HepG2 (cell line): ENCODE data around the gene UCN2. TPM values are rescaled to one million over a fixed set of nuclear protein-coding genes. Genes with fewer than 3 reads are reported as not detected.

Source experiments
- GATA4 ChIP-seq: sonication (generic); IDR thresholded peaks from 2 replicates; pipeline ENCODE4 v1.6.1; 2016; ENCODE audit warnings: antibody characterized with exemption, low read depth, borderline replicate concordance
- HINFP ChIP-seq: sonication (generic); formaldehyde crosslinking; IDR thresholded peaks from 2 replicates; pipeline ENCODE4 v1.4.0; 2020; ENCODE audit warnings: low read depth, mild to moderate bottlenecking, missing genetic modification reagents
- IRF9 ChIP-seq: sonication (generic); formaldehyde crosslinking; IDR thresholded peaks from 2 replicates; pipeline ENCODE4 v1.8.0; 2022; ENCODE audit warnings: missing genetic modification reagents, mild to moderate bottlenecking, borderline replicate concordance
- MAFK ChIP-seq, 2 experiments: IDR thresholded peaks in 1 of 2; conservative IDR thresholded peaks in 1 of 2; 2 replicates each; pipeline ENCODE4 v1.6.1; 2011; ENCODE audit warnings: improper control_type of control experiment in 2 of 2, low read length in 2 of 2
- NFE2L1 ChIP-seq: sonication (generic); formaldehyde crosslinking; IDR thresholded peaks from 2 replicates; pipeline ENCODE4 v1.4.0; 2020; ENCODE audit warnings: missing genetic modification reagents, mild to moderate bottlenecking, borderline replicate concordance
- SALL2 ChIP-seq: sonication (generic); formaldehyde crosslinking; IDR thresholded peaks from 2 replicates; pipeline ENCODE4 v1.8.1; 2023; ENCODE audit warnings: mild to moderate bottlenecking, missing genetic modification reagents, inconsistent platforms
- SMAD9 ChIP-seq: sonication (generic); formaldehyde crosslinking; IDR thresholded peaks from 2 replicates; pipeline ENCODE4 v1.5.1; 2020; ENCODE audit warnings: mild to moderate bottlenecking, missing genetic modification reagents
- ZBTB4 ChIP-seq: sonication (generic); formaldehyde crosslinking; IDR thresholded peaks from 2 replicates; pipeline ENCODE4 v1.4.0; 2020; ENCODE audit warnings: missing genetic modification reagents, mild to moderate bottlenecking, borderline replicate concordance
- ZFP36 ChIP-seq: fragments of 150-350 bp; IDR thresholded peaks from 2 replicates; pipeline ENCODE4 v1.6.1; 2018; ENCODE audit warnings: borderline replicate concordance, low read length, low read depth; ENCODE audit not compliant: partially characterized antibody
- ZNF142 ChIP-seq: sonication (generic); formaldehyde crosslinking; IDR thresholded peaks from 2 replicates; pipeline ENCODE4 v1.4.0; 2020; ENCODE audit warnings: missing genetic modification reagents
- ZNF430 ChIP-seq: sonication (generic); formaldehyde crosslinking; IDR thresholded peaks from 2 replicates; pipeline ENCODE4 v1.9.0; 2021; ENCODE audit warnings: mild to moderate bottlenecking, missing genetic modification reagents
- ZSCAN12 ChIP-seq: sonication (generic); formaldehyde crosslinking; IDR thresholded peaks from 2 replicates; pipeline ENCODE4 v1.9.0; 2021; ENCODE audit warnings: mild to moderate bottlenecking, missing genetic modification reagents
- polyA plus RNA-seq, 8 experiments: library from polyadenylated mRNA; depleted of rRNA in 3 of 8; stranded (reverse) in 7 of 8; unstranded in 1 of 8; fragments of >200 nt; fragmentation: Illumina TruSeq in 4 of 8; extraction: Trizol in 4 of 8; gene quantifications; 2 replicates each; pipeline versions ENCODE4 v1.2.1 to v1.2.3, GENCODE V29; 2011 to 2016; ENCODE audit warnings: low read depth in 4 of 8, missing spikeins in 1 of 8, mixed read lengths in 1 of 8; ENCODE audit not compliant: insufficient read depth in 1 of 8
- total RNA-seq, 5 experiments: library from RNA; depleted of rRNA; stranded (reverse); fragments of >200 nt; fragmentation: Illumina TruSeq; extraction: Trizol; gene quantifications; 2 replicates each; pipeline ENCODE4 v1.2.3, GENCODE V29; 2016; ENCODE audit warnings: low read depth in 1 of 5

The UCN2 gene
- total and polyA plus RNA-seq, 2 of the 13 experiments (the other 11 are each of a cell fraction or from before 2014, with no cell fraction given) = 0.07 to 1.5 TPM

GRCh38 chr3:48609088-48610005 lies 45.8 kb upstream of the UCN2 start, which contains the start of gene UQCRC1 (continued):
- TF ChIP-seq HINFP = peak; percentile 90; the same call in 1 of the 2 replicates
- peak; percentile 95 for TF ChIP-seq IRF9 (CRISPR knock-in tag)
- TF ChIP-seq ZNF430 (CRISPR knock-in tag) = peak; percentile 40; the same call in 1 of the 2 replicates
- no peak for TF ChIP-seq SMAD9
- TF ChIP-seq ZFP36 = no peak
- TF ChIP-seq GATA4 = 0 out of 2 replicates have a peak, but pooled peaks have one; percentile 56
- TF ChIP-seq MAFK (conservative IDR thresholded peaks at IDR 0.05 in 1 of 2, IDR thresholded peaks at IDR 0.05 in 1 of 2; ENCODE audit: low read length in 2 of 2) = no peak
- TF ChIP-seq ZNF142 (CRISPR knock-in tag) = no peak; the same call in 1 of the 2 replicates
- TF ChIP-seq SALL2 = peak; percentile 78
- TF ChIP-seq NFE2L1 (CRISPR knock-in tag) = no peak
- TF ChIP-seq ZBTB4 (CRISPR knock-in tag) = peak; percentile 84
- no peak for TF ChIP-seq ZSCAN12 (CRISPR knock-in tag)
